KOPT-K1 (cell line): ENCODE results near the gene KCNE4.

Source experiments
- H3K27ac ChIP-seq: fragments of 200-600 bp; sonication (generic); 2 replicates; pipeline ENCODE4 v1.5.1; 2016; ENCODE audit warnings: antibody characterized with exemption, mild to moderate bottlenecking, low read depth, low read length; ENCODE audit not compliant: poor library complexity, severe bottlenecking
- H3K36me3 ChIP-seq: fragments of 200-600 bp; sonication (generic); 2 replicates; pipeline ENCODE4 v1.5.1; 2017; ENCODE audit warnings: antibody characterized with exemption, mild to moderate bottlenecking, low read length, moderate library complexity; ENCODE audit not compliant: insufficient read depth
- H3K9me3 ChIP-seq: fragments of 200-600 bp; sonication (generic); 2 replicates; pipeline ENCODE4 v1.5.1; 2017; ENCODE audit warnings: antibody characterized with exemption, low read length, mild to moderate bottlenecking; ENCODE audit not compliant: insufficient read depth, poor library complexity, severe bottlenecking

Gene KCNE4

GRCh38 chr2:223081789-223082188 is 29.8 kb downstream of the KCNE4 start:
- H3K36me3 ChIP-seq = no peaks in the 10 kb centered on the region
- no peak overlapping the region for H3K27ac ChIP-seq
- H3K9me3 ChIP-seq = no peaks in the 10 kb centered on the region

DNA sequence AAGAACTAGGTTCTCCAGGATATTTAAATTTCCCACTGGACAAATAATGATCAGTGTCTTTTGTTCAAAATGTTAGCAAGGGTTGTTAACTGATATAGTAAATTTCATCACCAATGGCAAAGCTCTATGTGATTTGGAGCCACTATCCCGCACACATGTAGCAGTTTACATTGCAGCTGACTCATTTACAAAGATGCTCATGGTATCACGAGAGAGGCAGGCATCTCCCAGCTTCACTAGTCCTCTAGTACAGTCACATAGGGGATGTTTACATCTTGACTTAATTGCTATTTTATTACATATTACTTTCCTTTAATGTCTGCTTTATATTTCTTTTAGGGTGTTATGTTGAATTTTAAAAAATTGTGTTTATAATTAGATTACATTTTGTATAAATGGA is 30.7 kb downstream of the KCNE4 start:
- H3K27ac ChIP-seq = no peak overlapping the region
- H3K9me3 ChIP-seq = no peaks in the 10 kb centered on the region
- no peaks in the 10 kb centered on the region for H3K36me3 ChIP-seq

- no peaks in the 10 kb centered on the region for H3K9me3 ChIP-seq
- H3K36me3 ChIP-seq = no peaks in the 10 kb centered on the region
- no peak overlapping the region for H3K27ac ChIP-seq
Measured at GRCh38 chr2:223083402-223084070, 31.5 kb downstream of the KCNE4 start.

- no peaks in the 10 kb centered on the region for H3K9me3 ChIP-seq
- no peak overlapping the region for H3K27ac ChIP-seq
- no peaks in the 10 kb centered on the region for H3K36me3 ChIP-seq
Measured at GRCh38 chr2:223084873-223085272, 32.9 kb downstream of the KCNE4 start.

- H3K36me3 ChIP-seq = no peaks in the 10 kb centered on the region
- no peak overlapping the region for H3K27ac ChIP-seq
- no peaks in the 10 kb centered on the region for H3K9me3 ChIP-seq
Measured at GRCh38 chr2:223086370-223086981, 34.5 kb downstream of the KCNE4 start.

GRCh38 chr2:223087466-223087865 is 35.5 kb downstream of the KCNE4 start:
- Histone ChIP-seq H3K9me3 (no peaks in the 10 kb centered on the region), H3K27ac (no peak overlapping the region), H3K36me3 (no peaks in the 10 kb centered on the region)

- Histone ChIP-seq H3K27ac (no peak overlapping the region), H3K9me3 (no peaks in the 10 kb centered on the region), H3K36me3 (no peaks in the 10 kb centered on the region)
Measured at GRCh38 chr2:223088866-223089265, 36.9 kb downstream of the KCNE4 start.

DNA sequence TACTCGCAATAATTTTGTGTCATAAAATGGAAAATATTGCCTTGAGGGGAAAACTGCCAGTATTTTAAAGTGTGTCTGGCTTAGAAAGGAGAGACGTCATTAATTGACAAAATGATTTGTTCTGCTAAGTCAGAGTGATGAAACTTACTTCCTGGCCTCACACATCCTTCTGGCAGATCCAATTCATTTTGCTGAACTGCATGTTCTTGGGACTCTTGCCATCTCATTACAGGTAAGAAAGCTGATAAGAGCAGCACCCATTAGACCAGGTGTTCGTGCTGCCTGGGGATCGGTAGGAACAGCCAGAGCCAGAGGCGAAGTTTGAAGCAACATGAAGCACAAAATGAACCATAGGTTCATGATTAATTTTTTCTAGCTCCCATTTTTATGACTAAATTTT is 38.0 kb downstream of the KCNE4 start:
- H3K36me3 ChIP-seq = no peaks in the 10 kb centered on the region
- no peak overlapping the region for H3K27ac ChIP-seq
- no peaks in the 10 kb centered on the region for H3K9me3 ChIP-seq

DNA sequence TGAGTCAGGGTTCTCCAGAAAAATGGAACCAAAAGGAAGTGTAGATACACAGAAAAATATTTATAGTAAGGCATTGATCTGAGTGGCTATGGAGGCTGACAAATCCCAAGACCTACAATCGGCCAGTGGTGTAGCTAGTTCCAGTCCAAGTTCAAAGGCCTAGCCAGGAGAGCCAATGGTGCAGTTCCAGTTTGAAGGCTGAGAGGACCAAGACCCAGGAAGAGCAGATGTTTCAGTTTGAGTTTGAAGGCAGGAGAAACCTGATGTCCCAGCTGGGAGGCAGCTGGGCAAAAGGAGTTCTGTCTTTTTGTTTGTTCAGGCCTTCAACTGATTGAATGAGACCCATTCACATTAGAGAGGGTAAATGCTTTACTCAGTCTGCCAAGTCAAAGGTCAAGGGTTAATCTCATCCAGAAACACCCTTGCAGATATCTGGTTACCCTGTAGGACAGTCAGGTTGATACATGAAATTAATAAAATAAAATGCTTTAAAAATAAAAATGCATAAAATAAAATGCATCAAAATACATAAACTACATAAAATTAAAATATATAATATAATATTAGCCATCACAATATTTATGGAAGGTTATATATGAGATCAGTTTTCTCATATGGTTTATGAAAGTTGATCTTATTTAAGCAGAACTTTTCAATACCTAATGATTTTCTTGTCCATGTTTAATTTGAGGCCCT is 38.7 kb downstream of the KCNE4 start:
- no peak overlapping the region for H3K27ac ChIP-seq

DNA sequence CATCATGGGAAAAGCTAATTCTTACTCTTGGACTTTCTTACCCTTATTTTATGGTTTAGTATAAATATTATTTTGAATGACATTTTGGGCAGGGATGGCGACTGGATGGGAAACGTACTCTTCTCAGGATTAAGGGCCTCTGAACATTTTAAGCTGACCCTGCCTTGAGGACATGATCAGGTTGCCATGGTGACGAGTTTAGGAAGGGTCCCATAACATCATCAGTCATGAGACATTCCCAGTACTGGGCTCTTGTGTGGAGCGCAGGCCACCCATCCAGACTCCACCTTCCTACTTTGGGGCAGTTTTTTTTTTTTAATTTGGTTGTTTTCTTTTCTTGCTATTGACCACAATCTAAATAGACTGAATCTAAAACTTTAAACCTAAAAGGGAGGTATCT is 40.7 kb downstream of the KCNE4 start:
- Histone ChIP-seq H3K36me3 (no peaks in the 10 kb centered on the region), H3K9me3 (no peaks in the 10 kb centered on the region), H3K27ac (no peak overlapping the region)

More for the DNA sequence above, 38.7 kb downstream of the KCNE4 start:
- Histone ChIP-seq H3K36me3 (no peaks in the 10 kb centered on the region), H3K9me3 (no peaks in the 10 kb centered on the region)

- Histone ChIP-seq H3K27ac (no peak overlapping the region), H3K36me3 (no peaks in the 10 kb centered on the region)
Measured at GRCh38 chr2:223093436-223094241, 41.6 kb downstream of the KCNE4 start.

DNA sequence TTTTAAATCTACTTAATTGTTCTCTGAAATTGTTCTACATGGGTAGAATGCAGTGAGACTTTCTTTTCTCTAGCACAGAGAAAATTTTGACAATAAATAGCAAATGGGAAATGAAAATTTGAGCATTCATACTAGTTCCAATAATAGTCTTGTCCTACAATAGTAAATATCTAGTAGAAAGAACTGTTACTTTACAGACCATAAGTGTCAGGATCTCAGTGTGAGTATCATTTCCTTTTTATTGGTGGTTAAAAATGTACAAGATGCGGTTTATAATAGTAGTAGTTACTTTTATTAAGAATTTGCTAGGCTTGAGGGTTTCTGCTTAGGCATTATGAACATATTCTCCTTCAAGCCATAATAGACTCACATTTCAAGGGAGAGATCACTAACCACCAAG is 43.2 kb downstream of the KCNE4 start:
- Histone ChIP-seq H3K36me3 (no peaks in the 10 kb centered on the region), H3K9me3 (no peaks in the 10 kb centered on the region), H3K27ac (no peak overlapping the region)

More at GRCh38 chr2:223093436-223094241, 41.6 kb downstream of the KCNE4 start:
- H3K9me3 ChIP-seq = no peaks in the 10 kb centered on the region

GRCh38 chr2:223096235-223096970 is 44.4 kb downstream of the KCNE4 start:
- Histone ChIP-seq H3K27ac (no peak overlapping the region), H3K9me3 (no peaks in the 10 kb centered on the region), H3K36me3 (no peaks in the 10 kb centered on the region)

DNA sequence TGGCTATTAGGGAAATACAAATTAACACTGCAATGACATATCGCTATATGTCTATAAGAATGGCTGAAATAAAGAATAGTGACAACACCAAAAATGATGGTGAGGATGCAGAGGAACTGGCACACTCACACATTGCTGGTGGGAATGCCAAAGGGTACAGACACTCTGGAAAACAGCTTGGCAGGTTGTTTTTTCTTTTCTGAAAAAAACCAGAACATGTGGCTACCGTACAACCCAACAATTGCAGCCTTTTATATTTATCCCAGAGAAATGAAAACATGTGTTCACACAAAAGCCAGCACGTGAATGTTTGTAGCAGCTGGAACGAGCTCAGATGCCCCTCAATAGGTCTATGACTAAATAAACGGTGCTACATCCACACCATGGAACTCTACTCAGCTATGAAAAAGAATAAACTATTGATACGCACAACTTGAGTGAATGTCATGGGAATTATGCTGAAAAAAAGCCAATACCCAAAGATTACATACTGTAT is 45.9 kb downstream of the KCNE4 start:
- H3K36me3 ChIP-seq = no peaks in the 10 kb centered on the region
- no peak overlapping the region for H3K27ac ChIP-seq
- H3K9me3 ChIP-seq = no peaks in the 10 kb centered on the region
